Retina (tissue), 1 donor: ENCODE measurements around the gene SLX4.
"Not testable (repeated sequence)": the region's sequence is repeated elsewhere in the genome, so short reads cannot be mapped to it uniquely, and the experiment has no call there.

Experiments
- DNase-seq: peaks from one replicate; pipeline ENCODE4 v3.0.0-alpha.2; 2016

Gene SLX4

GRCh38 chr16:3640632-3641501 lies 29.5 kb upstream of the SLX4 start:
- no peak for DNase-seq

DNA sequence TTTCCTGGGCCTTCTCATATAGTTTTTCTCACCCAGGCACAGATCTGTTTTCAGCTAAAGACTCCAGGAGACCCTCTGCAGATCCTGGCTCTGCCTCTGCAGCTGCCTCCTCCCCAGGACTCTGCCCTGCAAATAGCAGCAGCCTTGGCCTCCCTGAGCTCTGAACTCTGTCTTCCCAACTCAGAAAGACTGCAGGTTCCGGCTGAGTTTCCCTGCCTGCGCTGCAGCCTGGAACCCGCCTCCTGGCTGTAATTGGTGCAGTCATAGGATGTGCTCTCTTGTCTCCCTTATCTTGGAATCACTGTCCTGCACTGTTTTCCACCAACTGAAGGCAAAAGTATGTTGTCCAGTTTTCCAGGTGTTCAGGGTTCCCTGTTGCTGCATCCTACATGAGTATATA lies 28.8 kb upstream of the SLX4 start:
- DNase-seq: no peak

GRCh38 chr16:3638916-3639644 lies 27.7 kb upstream of the SLX4 start:
- DNase-seq: no peak

- DNase-seq: no peak
Measured at GRCh38 chr16:3637371-3637923, 26.0 kb upstream of the SLX4 start.

DNA sequence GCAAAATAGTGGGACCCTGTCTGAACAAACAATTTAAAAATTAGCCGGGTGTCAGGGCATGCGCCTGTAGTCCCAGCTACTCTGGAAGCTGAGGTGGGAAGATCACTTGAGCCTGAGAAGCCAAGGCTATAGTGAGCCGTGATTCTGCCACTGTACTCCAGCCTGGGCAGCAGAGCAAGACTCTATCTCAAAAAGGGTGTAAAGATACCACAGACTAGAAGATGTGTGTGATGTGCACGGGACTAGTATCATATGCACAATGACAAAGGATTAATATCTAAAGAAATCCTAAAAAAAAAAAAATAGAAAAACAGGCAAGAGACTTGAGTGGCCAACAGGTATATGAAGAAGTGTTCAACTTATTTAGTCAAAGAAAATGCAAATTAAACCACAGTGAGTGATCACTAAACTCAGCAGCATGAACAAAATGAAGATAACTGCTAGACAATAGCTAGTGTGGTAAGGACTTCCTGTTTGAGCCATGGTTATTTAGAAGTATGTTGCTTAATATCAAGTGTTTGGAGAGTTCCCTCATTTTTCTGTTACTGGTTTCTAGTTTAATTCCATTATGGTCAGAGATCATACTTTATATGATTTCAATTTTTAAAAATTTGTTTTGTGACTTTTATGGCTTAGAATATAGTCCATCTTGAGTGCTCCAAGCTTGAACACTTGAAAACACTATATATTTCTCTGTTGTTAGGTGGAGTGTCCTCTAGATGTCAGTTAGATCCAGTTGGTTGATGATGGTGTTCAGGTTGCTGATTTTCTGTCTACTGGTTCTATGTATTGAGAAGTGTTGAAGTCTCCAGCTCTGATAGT lies 14.7 kb upstream of the SLX4 start:
- DNase-seq: no peak

DNA sequence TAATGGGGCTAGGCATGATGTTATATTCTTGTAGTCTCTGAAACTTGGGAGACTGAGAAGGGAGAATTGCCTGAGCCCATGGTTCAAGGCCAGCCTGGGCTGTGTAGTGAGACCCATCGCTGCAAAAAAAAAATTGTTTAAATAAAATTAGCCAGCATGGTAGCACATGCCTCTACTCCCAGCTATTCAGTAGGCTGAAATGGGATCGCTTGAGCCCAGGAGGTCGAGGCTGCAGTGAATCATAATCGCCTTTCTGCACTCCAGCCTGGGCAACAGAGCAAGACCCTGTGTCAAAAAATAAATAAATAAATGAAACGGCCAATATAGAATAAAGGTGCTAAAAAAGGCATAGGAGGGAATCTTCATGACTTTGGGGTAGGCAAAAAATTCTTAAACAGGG lies 13.9 kb upstream of the SLX4 start:
- no peak for DNase-seq

- no peak for DNase-seq
Measured at GRCh38 chr16:3623642-3624041, 12.2 kb upstream of the SLX4 start.

- no peak for DNase-seq
Measured at GRCh38 chr16:3618769-3619141, 7.3 kb upstream of the SLX4 start.

- DNase-seq: no peak
Measured at GRCh38 chr16:3612510-3613466, 1.4 kb upstream of the SLX4 start.

DNA sequence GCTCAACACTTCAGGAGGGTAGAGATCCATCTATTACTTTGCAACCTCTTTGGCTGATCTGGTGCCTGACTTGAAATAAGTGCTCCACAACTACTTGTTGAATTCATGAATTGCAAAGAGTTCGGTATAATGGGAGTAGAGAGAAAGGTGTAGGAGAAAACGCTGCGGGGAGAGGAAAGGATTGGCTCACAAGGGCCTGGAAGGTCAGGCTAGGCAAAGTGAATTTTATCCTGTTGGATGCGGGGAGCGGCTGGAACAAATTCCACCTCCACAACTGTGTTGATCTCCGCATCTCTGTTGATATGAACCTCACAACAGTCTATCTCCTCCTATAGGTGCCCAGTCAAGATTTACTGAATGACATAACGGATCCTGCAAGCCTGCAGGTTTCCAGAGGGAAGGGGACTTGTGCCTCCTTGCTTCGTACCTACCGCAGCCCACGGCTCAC lies 684 bp downstream of the SLX4 start:
- no peak for DNase-seq

GRCh38 chr16:3609895-3610697 lies 1.3 kb downstream of the SLX4 start:
- DNase-seq: no peak

DNA sequence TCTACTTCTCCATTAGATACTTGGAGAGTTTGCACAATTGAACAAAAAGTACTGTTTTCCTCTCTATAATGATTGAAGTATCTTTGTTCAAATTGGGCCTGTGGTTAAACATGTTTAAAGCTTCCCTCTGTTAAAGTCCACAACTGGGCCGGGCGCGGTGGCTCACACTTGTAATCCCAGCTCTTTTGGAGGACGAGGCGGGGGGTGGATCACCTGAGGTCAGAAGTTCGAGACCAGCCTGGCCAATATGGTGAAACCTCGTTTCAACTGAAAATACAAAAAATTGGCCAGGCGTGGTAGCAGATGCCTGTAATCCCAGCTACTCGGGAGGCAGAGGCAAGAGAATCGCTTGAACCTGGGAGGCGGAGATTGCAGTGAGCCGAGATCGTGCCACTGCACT lies 2.4 kb downstream of the SLX4 start:
- not testable (repeated sequence) for DNase-seq

- DNase-seq: no peak
Measured at GRCh38 chr16:3608069-3608468, 3.3 kb downstream of the SLX4 start.

DNA sequence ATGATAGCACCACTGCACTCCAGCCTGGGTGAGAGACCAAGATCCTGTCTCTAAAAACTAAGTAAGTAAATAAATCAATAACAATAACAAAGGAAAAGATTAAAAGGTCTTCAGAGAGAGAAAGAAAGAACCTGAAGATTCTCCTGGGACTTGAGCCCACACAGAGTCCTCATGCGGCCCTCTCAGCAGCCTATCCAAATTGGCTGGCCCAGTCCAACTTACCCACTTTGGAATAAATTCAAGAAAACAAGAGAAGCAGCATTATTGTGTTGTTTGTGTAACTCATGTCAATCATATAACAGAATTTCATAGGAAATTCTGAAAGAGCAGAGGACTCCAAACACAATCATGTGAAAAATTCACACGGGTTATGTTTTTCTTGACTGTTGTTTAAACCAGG lies 3.8 kb downstream of the SLX4 start:
- no peak for DNase-seq

DNA sequence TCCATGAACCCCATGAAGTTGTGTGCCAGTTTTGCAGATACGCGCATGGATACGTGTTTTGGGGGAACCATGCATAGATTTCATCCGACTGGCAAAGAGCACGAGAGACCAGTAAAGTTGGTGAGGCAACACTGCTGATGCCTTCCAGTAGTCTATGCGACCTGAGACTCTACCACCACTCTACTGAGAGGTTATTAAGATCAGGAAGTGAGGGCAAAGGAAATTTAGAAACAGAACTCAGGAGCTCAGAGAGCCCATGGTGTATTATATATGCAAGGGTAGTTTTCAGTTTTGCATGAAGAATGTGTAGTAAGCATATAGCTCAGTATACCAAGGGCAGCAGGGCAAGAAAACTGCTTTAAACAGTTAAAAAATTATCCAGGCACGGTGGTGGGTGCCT lies 4.2 kb downstream of the SLX4 start:
- DNase-seq: no peak

GRCh38 chr16:3606441-3606840 lies 5.0 kb downstream of the SLX4 start:
- no peak for DNase-seq

DNA sequence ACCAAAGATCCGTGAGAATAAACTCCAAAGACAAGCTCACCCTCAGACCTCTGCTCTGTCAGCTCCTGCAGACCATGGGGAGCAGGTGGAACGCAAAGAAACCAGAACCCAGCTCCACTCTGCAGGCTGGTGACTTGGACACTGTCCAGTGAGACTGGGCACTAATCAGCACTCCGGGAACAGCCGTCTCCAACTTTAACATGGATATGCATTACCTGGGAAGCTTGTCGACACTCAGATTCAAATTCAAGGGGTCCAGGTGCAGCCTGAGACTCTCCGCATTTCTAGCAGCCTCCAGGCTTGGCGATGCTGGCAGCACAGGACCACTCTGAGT lies 9.1 kb downstream of the SLX4 start:
- DNase-seq: no peak

DNA sequence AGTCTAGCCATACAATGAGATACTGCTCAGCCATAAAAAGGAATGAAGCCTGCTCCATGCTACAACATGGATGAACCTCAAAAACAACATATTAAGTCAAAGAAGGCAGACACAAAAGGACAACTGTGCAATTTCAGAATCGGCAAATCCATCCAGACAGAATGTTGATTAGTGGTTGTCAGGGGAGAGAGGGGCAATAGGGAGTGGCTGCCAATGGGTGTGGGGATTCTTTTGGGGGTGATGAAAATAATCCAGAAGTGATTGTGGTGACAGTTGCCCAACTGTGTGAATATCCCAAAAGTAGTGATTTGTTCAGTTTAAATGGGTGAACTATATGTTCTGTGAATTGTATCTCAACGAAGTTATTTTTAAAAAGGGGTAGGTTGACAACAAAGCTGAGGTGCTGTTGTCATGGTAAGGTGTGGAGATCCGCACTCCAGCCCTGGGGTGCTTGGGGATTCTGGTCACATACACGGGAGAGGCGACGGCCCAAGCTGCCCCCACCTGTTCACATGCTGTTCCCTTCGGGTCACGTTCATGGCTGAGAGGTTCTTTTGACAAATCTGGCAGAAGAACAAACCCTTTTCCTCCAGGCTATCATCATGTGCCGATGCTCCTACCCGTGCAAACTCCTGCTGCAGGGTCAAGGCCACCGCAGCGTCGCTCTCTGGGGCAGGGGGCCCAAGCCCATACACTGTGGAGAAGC lies 9.6 kb downstream of the SLX4 start:
- no peak for DNase-seq

- no peak for DNase-seq
Measured at GRCh38 chr16:3599922-3600321, 11.5 kb downstream of the SLX4 start.

GRCh38 chr16:3599121-3599520 lies 12.3 kb downstream of the SLX4 start:
- no peak for DNase-seq

DNA sequence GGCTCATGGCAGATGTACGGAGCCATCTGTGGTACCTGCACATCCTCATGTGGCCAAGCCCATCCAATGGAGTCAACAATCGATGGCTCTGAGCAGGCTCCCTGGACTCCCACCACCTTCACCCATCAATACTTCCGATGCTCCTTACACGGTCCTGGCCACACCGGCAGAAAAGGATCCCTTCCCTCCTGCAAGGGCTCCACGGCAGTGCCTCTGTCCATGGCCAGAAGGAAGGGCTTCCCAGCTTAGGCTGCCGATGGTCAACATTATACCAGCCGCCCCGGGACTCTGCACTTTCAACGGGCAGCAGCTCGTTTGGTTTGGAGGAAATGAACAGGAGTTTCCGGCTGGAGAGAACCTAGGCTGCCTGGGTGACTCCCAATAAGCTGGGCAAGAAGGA lies 13.2 kb downstream of the SLX4 start:
- DNase-seq: no peak
